GM12864 (cell line): ENCODE results near the gene OSBPL10.

ENCODE experiments used
- DNase-seq: peaks from one replicate; pipeline ENCODE4 v3.0.0-alpha.2; 2011; ENCODE audit warnings: low read depth
- H3K4me3 ChIP-seq: 2 replicates; pipeline ENCODE4 v1.5.1; 2011; ENCODE audit warnings: mild to moderate bottlenecking, low read depth, low read length, control low read depth
- CTCF ChIP-seq: IDR thresholded peaks from 2 replicates; pipeline ENCODE4 v1.5.1; 2011; ENCODE audit warnings: low read depth, mild to moderate bottlenecking, moderate library complexity, low read length, control low read depth, inconsistent platforms; ENCODE audit errors: missing control alignments

The OSBPL10 gene

GRCh38 chr3:31661286-31661685 lies 319.8 kb downstream of the OSBPL10 start:
- no peak for TF ChIP-seq CTCF
- no peak overlapping the region for H3K4me3 ChIP-seq
- DNase-seq, result no peak

GRCh38 chr3:31659246-31659645 lies 321.8 kb downstream of the OSBPL10 start:
- no peak for DNase-seq
- H3K4me3 ChIP-seq, result no peak overlapping the region
- no peak for TF ChIP-seq CTCF

- no peak overlapping the region for H3K4me3 ChIP-seq
- DNase-seq, result no peak
- TF ChIP-seq CTCF, result no peak
Observed at GRCh38 chr3:31654998-31655397, 326.1 kb downstream of the OSBPL10 start.

GRCh38 chr3:31653464-31653863 lies 327.6 kb downstream of the OSBPL10 start:
- H3K4me3 ChIP-seq, result no peak overlapping the region
- DNase-seq, result no peak
- TF ChIP-seq CTCF, result no peak

GRCh38 chr3:31652296-31652695 lies 328.8 kb downstream of the OSBPL10 start:
- no peak for TF ChIP-seq CTCF
- no peak for DNase-seq
- H3K4me3 ChIP-seq, result no peak overlapping the region

- no peak for DNase-seq
- no peak for TF ChIP-seq CTCF
Observed at GRCh38 chr3:31648286-31648968, 332.6 kb downstream of the OSBPL10 start.

GRCh38 chr3:31645256-31645655 lies 335.8 kb downstream of the OSBPL10 start:
- DNase-seq, result no peak
- no peak for TF ChIP-seq CTCF

More at GRCh38 chr3:31648286-31648968, 332.6 kb downstream of the OSBPL10 start:
- no peak overlapping the region for H3K4me3 ChIP-seq

More at GRCh38 chr3:31645256-31645655, 335.8 kb downstream of the OSBPL10 start:
- no peak overlapping the region for H3K4me3 ChIP-seq
